ENCODE measurements around the gene SLC44A2. TPM values are rescaled to one million over a fixed set of nuclear protein-coding genes. Genes with fewer than 3 reads are reported as not detected.

SLC44A2 gene
- total and polyA plus RNA-seq, 10 donors, result 108 to 358 (median 225) TPM

DNA sequence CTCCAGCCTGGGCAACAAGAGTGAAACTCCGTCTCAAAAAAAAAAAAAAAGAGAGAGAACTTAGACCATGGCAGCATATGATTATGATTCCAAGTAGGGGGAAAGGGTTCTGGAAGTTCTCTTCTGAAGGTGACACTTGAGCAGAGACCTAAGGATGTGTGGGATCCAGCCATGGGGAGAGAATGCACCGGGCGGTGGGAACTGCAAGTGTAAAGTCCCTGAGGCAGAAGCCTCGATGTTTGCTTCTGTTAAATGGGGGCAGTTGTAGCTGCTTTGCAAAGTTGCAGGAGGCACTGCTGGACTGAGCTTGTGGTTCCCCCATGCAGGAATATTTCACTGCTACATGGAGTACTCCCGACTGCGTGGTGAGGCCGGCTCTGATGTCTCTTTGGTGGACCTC is 9.1 kb downstream of the SLC44A2 start:
- peaks cover 0 to 67% (median 44%) of the 10 kb centered on the region in 6 donors for H3K4me1 ChIP-seq
- intact Hi-C loops (cut with DNase I; ENCODE audit: low total_unique reads), result no loop called here
- H3K4me3 ChIP-seq, result no peak overlapping the region
- H3K36me3 ChIP-seq, result peaks cover 0 to 100% (median 96%) of the 10 kb centered on the region in 6 donors
- H3K27me3 ChIP-seq (replicated peaks in 1 of 7), result no peaks in the 10 kb centered on the region
- no peaks in the 10 kb centered on the region for H3K9me3 ChIP-seq
- peak overlapping the region in 2 of 8 donors; percentile 60 to 69 for H3K27ac ChIP-seq
- WGBS, 5 donors, result 86 to 97% (median 92%) methylated on average over 7 of the region's 7 CpGs
- no peak for TF ChIP-seq POLR2A (IDR thresholded peaks at IDR 0.05)
- TF ChIP-seq, protein P1, sequence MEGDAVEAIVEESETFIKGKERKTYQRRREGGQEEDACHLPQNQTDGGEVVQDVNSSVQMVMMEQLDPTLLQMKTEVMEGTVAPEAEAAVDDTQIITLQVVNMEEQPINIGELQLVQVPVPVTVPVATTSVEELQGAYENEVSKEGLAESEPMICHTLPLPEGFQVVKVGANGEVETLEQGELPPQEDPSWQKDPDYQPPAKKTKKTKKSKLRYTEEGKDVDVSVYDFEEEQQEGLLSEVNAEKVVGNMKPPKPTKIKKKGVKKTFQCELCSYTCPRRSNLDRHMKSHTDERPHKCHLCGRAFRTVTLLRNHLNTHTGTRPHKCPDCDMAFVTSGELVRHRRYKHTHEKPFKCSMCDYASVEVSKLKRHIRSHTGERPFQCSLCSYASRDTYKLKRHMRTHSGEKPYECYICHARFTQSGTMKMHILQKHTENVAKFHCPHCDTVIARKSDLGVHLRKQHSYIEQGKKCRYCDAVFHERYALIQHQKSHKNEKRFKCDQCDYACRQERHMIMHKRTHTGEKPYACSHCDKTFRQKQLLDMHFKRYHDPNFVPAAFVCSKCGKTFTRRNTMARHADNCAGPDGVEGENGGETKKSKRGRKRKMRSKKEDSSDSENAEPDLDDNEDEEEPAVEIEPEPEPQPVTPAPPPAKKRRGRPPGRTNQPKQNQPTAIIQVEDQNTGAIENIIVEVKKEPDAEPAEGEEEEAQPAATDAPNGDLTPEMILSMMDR (IDR thresholded peaks at IDR 0.05 in 8 of 11, conservative IDR thresholded peaks at IDR 0.05 in 3 of 11), result no peak
- no peak for DNase-seq

DNA sequence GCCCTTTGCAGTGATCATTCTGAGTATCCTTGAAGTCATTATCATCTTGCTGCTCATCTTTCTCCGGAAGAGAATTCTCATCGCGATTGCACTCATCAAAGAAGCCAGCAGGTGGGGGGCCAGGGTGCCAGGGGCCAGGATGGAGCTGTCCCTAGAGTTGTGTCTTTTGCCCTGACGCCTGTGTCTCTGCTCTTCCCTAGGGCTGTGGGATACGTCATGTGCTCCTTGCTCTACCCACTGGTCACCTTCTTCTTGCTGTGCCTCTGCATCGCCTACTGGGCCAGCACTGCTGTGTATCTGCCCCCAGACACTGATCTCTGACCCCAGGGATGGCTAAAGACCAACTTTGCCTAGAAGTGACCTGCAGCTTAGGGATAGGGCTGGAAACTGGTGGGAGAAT is 9.6 kb downstream of the SLC44A2 start:
- peaks cover 0 to 100% (median 98%) of the 10 kb centered on the region in 6 donors for H3K36me3 ChIP-seq
- TF ChIP-seq, protein P1 (IDR thresholded peaks at IDR 0.05 in 8 of 11, conservative IDR thresholded peaks at IDR 0.05 in 3 of 11), result no peak
- TF ChIP-seq POLR2AphosphoS5 (IDR thresholded peaks at IDR 0.05), result peak in 1 of 3 donors; percentile 4
- H3K27ac ChIP-seq, result peak overlapping the region in 6 of 8 donors; percentile 31 to 69 (median 56)
- no peak overlapping the region for H3K4me3 ChIP-seq
- H3K27me3 ChIP-seq (replicated peaks in 1 of 7), result no peaks in the 10 kb centered on the region
- peaks cover 0 to 69% (median 50%) of the 10 kb centered on the region in 6 donors for H3K4me1 ChIP-seq
- DNase-seq, result no peak
- WGBS, 5 donors, result 71 to 87% (median 86%) methylated on average over 6 of the region's 6 CpGs
- intact Hi-C loops (cut with DNase I; ENCODE audit: low total_unique reads), result no loop called here
- no peaks in the 10 kb centered on the region for H3K9me3 ChIP-seq

DNA sequence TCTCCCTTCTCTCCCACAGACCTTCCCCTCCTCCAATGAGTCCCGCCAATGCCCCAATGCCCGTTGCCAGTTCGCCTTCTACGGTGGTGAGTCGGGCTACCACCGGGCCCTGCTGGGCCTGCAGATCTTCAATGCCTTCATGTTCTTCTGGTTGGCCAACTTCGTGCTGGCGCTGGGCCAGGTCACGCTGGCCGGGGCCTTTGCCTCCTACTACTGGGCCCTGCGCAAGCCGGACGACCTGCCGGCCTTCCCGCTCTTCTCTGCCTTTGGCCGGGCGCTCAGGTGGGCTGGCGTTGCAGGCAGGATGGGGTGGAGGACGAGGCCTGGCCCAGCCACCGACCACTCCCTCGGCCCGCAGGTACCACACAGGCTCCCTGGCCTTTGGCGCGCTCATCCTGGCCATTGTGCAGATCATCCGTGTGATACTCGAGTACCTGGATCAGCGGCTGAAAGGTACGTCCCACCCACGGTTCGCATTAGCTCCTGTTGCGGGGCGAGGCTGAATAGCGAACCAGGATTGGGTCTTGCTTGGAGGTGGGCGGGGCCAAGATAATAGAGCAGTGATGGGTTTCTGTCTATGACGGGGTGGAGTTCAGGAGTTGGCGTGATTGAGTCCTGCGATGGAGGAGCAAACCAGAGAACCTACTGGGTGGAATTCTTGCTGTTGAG is 11.1 kb downstream of the SLC44A2 start:
- intact Hi-C loops (cut with DNase I; ENCODE audit: low total_unique reads), result no loop called here
- Histone ChIP-seq H3K27ac (peak overlapping the region in 4 of 8 donors; percentile 32 to 69 (median 56)), H3K9me3 (no peaks in the 10 kb centered on the region), H3K27me3 (replicated peaks in 1 of 7) (no peaks in the 10 kb centered on the region), H3K4me3 (no peak overlapping the region), H3K4me1 (peaks cover 0 to 78% (median 51%) of the 10 kb centered on the region in 6 donors), H3K36me3 (peaks cover 0 to 100% (median 98%) of the 10 kb centered on the region in 6 donors)
- 88 to 96% (median 94%) methylated on average over 32 to 37 of the region's 37 CpGs for WGBS, 5 donors
- no peak for DNase-seq
- no peak for TF ChIP-seq POLR2A (IDR thresholded peaks at IDR 0.05)
- peak; percentile 43 to 80 (median 47) for TF ChIP-seq POLR2AphosphoS5 (IDR thresholded peaks at IDR 0.05)

DNA sequence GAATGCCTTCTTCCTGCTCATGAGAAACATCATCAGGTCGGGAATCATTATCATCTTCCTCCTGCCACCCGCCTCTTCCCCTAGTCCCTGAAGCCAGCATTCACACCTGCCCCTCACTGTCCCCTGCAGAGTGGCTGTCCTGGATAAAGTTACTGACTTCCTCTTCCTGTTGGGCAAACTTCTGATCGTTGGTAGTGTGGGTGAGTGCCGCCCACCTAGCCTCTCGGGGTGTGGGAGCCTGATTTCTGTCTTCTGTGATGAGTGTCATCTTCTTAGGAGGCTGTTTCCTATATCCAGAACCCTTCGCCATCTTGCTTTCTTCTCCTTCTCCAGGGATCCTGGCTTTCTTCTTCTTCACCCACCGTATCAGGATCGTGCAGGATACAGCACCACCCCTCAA is 12.5 kb downstream of the SLC44A2 start:
- intact Hi-C loops (cut with DNase I; ENCODE audit: low total_unique reads), result no loop called here
- H3K27ac ChIP-seq, result peak overlapping the region in 4 of 8 donors; percentile 4 to 47 (median 30)
- no peak for DNase-seq
- H3K4me1 ChIP-seq, result peaks cover 0 to 88% (median 52%) of the 10 kb centered on the region in 6 donors
- H3K27me3 ChIP-seq (replicated peaks in 1 of 7), result no peaks in the 10 kb centered on the region
- no peaks in the 10 kb centered on the region for H3K9me3 ChIP-seq
- 41 to 68% (median 56%) methylated on average over 8 of the region's 8 CpGs for WGBS, 5 donors
- H3K36me3 ChIP-seq, result peaks cover 0 to 100% (median 95%) of the 10 kb centered on the region in 6 donors
- H3K4me3 ChIP-seq, result no peak overlapping the region
- TF ChIP-seq, protein P1 (IDR thresholded peaks at IDR 0.05 in 8 of 11, conservative IDR thresholded peaks at IDR 0.05 in 3 of 11), result no peak
- TF ChIP-seq POLR2AphosphoS5 (IDR thresholded peaks at IDR 0.05) (no peak), POLR2A (IDR thresholded peaks at IDR 0.05) (no peak)
